Testis (tissue), 2 donors: ENCODE results near the gene RCOR3.

Experiments used
- CTCF ChIP-seq, 3 experiments: fragments of 450-650 bp in 2 of 3; fragments of 200-600 bp in 1 of 3; sonication (generic) in 1 of 3; IDR thresholded peaks; one replicate each; pipeline ENCODE4 v1.5.1; 2016 to 2019; ENCODE audit warnings: antibody characterized with exemption in 3 of 3, mild to moderate bottlenecking in 2 of 3, moderate library complexity in 1 of 3
- POLR2A ChIP-seq: fragments of 450-650 bp; IDR thresholded peaks from one replicate; pipeline ENCODE4 v1.6.1; 2017; ENCODE audit warnings: antibody characterized with exemption, mild to moderate bottlenecking, moderate library complexity

GRCh38 chr1:211241071-211241470 lies 18.1 kb upstream of the RCOR3 start:
- TF ChIP-seq POLR2A (no peak), CTCF (IDR thresholded peaks at IDR 0.05) (no peak)
